BLaER1 (cell line): ENCODE data around the gene GFAP.

Experiments used
- H3K27ac ChIP-seq: shearing (Covaris generic); formaldehyde crosslinking; 2 replicates; pipeline ENCODE4 v1.8.1; 2022
- H3K27me3 ChIP-seq: shearing (Covaris generic); formaldehyde crosslinking; 2 replicates; pipeline ENCODE4 v1.8.1; 2022
- H3K36me3 ChIP-seq: shearing (Covaris generic); formaldehyde crosslinking; 2 replicates; pipeline ENCODE4 v1.8.1; 2022
- H3K4me1 ChIP-seq: shearing (Covaris generic); formaldehyde crosslinking; 2 replicates; pipeline ENCODE4 v1.8.1; 2022
- H3K4me2 ChIP-seq: shearing (Covaris generic); formaldehyde crosslinking; 2 replicates; pipeline ENCODE4 v1.8.1; 2022
- H3K4me3 ChIP-seq: shearing (Covaris generic); formaldehyde crosslinking; 2 replicates; pipeline ENCODE4 v1.8.1; 2022
- H3K9ac ChIP-seq: shearing (Covaris generic); formaldehyde crosslinking; 2 replicates; pipeline ENCODE4 v1.8.1; 2022
- H3K9me3 ChIP-seq: shearing (Covaris generic); formaldehyde crosslinking; 2 replicates; pipeline ENCODE4 v1.8.1; 2022
- H4K20me1 ChIP-seq: shearing (Covaris generic); formaldehyde crosslinking; 2 replicates; pipeline ENCODE4 v1.8.1; 2022
- Cebpa-rat ChIP-seq: shearing (Covaris generic); IDR thresholded peaks from 2 replicates; pipeline ENCODE4 v1.8.1; 2022

Gene GFAP

DNA sequence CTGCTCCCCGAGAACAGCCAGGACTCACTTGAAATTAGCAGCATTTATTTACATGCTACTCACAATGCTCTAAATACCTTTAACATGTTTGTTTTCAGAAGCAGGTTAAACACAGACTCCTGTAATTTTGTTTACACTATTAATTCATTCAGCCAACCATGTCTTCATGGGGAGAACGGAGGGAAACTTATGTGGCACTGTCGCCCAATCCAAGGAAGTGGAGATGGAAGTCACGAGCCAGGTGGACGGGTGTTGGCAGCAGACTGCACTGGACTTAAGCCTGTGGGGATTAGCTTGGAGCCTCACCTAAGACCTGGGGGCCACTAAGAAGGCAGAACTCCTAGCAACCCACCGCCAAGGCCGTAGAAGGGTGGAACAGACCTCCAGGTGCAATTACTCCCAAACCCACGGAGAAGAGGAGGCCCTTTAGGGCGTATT lies 8.8 kb upstream of the GFAP start:
- Histone ChIP-seq H3K4me2 (no peak overlapping the region), H3K9me3 (no peaks in the 10 kb centered on the region), H3K9ac (no peak overlapping the region), H3K27ac (no peak overlapping the region), H3K4me3 (no peak overlapping the region), H3K36me3 (peaks cover 49% of the 10 kb centered on the region), H4K20me1 (peaks cover 19% of the 10 kb centered on the region; the same call in 1 of the 2 replicates), H3K27me3 (no peaks in the 10 kb centered on the region), H3K4me1 (peaks cover 36% of the 10 kb centered on the region)
- TF ChIP-seq Cebpa-rat: no peak

- no peak for TF ChIP-seq Cebpa-rat
- no peaks in the 10 kb centered on the region for H3K9me3 ChIP-seq
- peaks cover 37% of the 10 kb centered on the region for H3K36me3 ChIP-seq
- H3K27ac ChIP-seq: no peak overlapping the region
- no peaks in the 10 kb centered on the region for H3K27me3 ChIP-seq
- H4K20me1 ChIP-seq: peaks cover 7% of the 10 kb centered on the region; the same call in 1 of the 2 replicates
- H3K4me3 ChIP-seq: no peak overlapping the region
- no peak overlapping the region for H3K4me2 ChIP-seq
- peaks cover 36% of the 10 kb centered on the region for H3K4me1 ChIP-seq
- H3K9ac ChIP-seq: no peak overlapping the region
Measured at GRCh38 chr17:44922746-44923470, 7.6 kb upstream of the GFAP start.

GRCh38 chr17:44922136-44922535 lies 6.8 kb upstream of the GFAP start:
- TF ChIP-seq Cebpa-rat: no peak
- no peaks in the 10 kb centered on the region for H3K27me3 ChIP-seq
- no peak overlapping the region for H3K27ac ChIP-seq
- peak overlapping the region; percentile 72 for H3K4me2 ChIP-seq
- no peaks in the 10 kb centered on the region for H4K20me1 ChIP-seq
- no peaks in the 10 kb centered on the region for H3K9me3 ChIP-seq
- H3K4me1 ChIP-seq: peaks cover 35% of the 10 kb centered on the region
- no peak overlapping the region for H3K4me3 ChIP-seq
- peaks cover 29% of the 10 kb centered on the region for H3K36me3 ChIP-seq
- no peak overlapping the region for H3K9ac ChIP-seq

- Histone ChIP-seq H3K36me3 (peaks cover 21% of the 10 kb centered on the region), H3K4me3 (peak overlapping the region; percentile 6; the same call in 1 of the 2 replicates), H3K4me2 (peak overlapping the region; percentile 72), H3K27me3 (no peaks in the 10 kb centered on the region), H3K27ac (peak overlapping the region; percentile 26; the same call in 1 of the 2 replicates), H4K20me1 (no peaks in the 10 kb centered on the region), H3K4me1 (peaks cover 32% of the 10 kb centered on the region), H3K9me3 (no peaks in the 10 kb centered on the region), H3K9ac (no peak overlapping the region)
- no peak for TF ChIP-seq Cebpa-rat
Measured at GRCh38 chr17:44921122-44921882, 6.0 kb upstream of the GFAP start.

DNA sequence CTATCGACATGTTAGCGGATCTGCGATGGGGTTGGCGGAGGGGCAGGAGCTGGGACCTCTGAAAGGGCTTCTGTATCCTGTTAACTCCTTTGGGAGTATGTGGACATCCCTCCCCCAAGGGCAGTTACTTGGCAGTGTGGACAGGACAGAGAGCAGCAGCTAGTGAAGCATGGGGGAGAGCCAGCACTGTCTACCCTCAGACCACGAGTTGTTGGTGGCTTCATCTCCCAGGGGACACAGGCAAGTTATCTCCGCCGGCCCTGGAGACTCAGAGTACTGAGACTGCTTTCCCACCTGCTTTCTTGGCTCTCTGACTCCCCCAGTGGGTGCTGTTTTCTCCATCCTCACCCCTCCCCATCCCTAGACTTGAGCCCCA lies 5.3 kb upstream of the GFAP start:
- H3K4me3 ChIP-seq: peak overlapping the region; percentile 6; the same call in 1 of the 2 replicates
- H4K20me1 ChIP-seq: no peaks in the 10 kb centered on the region
- H3K4me1 ChIP-seq: peaks cover 32% of the 10 kb centered on the region
- H3K4me2 ChIP-seq: peak overlapping the region; percentile 72
- H3K27me3 ChIP-seq: no peaks in the 10 kb centered on the region
- no peaks in the 10 kb centered on the region for H3K9me3 ChIP-seq
- H3K27ac ChIP-seq: 0 out of 2 replicates have a peak overlapping the region, but pooled peaks have one; percentile 26
- H3K9ac ChIP-seq: no peak overlapping the region
- peaks cover 13% of the 10 kb centered on the region for H3K36me3 ChIP-seq
- TF ChIP-seq Cebpa-rat: no peak

DNA sequence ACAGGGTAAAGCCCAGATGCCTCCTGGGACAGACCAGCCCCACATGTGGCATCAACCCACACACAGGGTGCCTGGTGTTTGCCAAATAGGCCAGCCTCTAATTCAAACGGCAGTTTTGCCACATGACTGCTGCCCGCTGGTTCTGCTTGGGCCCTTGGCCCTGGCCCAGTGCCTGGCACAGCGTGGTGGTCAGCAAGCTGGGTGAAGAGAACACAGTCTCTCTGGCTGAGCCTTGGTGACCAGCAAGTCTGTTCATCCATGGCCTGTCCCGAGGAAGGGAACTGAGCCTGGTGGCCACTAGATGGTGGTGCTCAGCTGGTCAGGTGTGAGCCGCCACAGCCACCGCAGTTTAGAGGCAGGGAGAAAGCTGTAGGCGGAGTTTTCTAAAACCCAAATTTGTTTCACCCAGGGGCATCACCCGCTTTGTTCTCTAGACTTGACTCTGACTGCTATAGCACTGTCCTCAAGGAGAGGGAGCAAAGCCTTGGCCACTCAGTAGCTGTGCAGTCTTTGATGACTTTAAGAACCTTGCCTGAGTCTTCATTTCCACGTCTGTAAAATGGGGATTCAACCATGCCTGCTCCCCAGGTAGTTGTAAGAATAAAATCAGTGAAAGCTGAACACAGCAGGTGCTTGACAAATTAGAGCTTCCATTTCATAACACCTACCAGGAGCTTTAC lies 4.7 kb upstream of the GFAP start:
- Histone ChIP-seq H3K9me3 (no peaks in the 10 kb centered on the region), H3K27me3 (peaks cover 4% of the 10 kb centered on the region; the same call in 1 of the 2 replicates), H3K36me3 (peaks cover 8% of the 10 kb centered on the region), H4K20me1 (no peaks in the 10 kb centered on the region), H3K4me2 (peak overlapping the region; percentile 72), H3K4me3 (peak overlapping the region; percentile 6; the same call in 1 of the 2 replicates), H3K27ac (no peak overlapping the region; the same call in 1 of the 2 replicates), H3K4me1 (peaks cover 32% of the 10 kb centered on the region), H3K9ac (peak overlapping the region; percentile 9; the same call in 1 of the 2 replicates)
- TF ChIP-seq Cebpa-rat: no peak

DNA sequence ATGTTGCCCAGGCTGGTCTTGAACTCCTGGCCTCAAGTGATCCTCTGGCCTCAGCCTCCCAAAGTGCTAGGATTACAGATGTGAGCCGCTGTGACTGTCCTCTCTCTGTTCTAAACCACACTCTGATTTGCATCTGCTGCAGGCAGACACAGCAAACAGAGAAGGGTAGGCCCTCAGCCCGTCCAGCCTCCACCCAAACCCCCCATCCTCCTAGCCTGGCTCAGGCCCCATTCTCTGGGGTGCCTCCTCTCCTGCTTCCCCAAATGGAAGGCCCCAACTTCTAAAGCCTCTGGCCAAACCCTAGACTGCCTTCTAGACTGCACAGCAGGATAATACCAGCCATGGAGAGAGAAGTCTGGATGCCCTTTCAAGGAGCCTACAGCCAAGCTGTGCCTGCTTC lies 4.1 kb upstream of the GFAP start:
- H3K9me3 ChIP-seq: no peaks in the 10 kb centered on the region
- H3K9ac ChIP-seq: peak overlapping the region; percentile 9; the same call in 1 of the 2 replicates
- no peak overlapping the region for H3K4me3 ChIP-seq
- H4K20me1 ChIP-seq: no peaks in the 10 kb centered on the region
- peaks cover 36% of the 10 kb centered on the region for H3K4me1 ChIP-seq
- no peak for TF ChIP-seq Cebpa-rat
- peaks cover 4% of the 10 kb centered on the region; the same call in 1 of the 2 replicates for H3K36me3 ChIP-seq
- peaks cover 10% of the 10 kb centered on the region; the same call in 1 of the 2 replicates for H3K27me3 ChIP-seq
- H3K4me2 ChIP-seq: peak overlapping the region; percentile 72
- H3K27ac ChIP-seq: no peak overlapping the region; the same call in 1 of the 2 replicates

- H3K4me2 ChIP-seq: no peak overlapping the region
- H3K27ac ChIP-seq: no peak overlapping the region
- H3K4me3 ChIP-seq: no peak overlapping the region
- no peaks in the 10 kb centered on the region for H3K9me3 ChIP-seq
- H3K27me3 ChIP-seq: peaks cover 21% of the 10 kb centered on the region
- 0 out of 2 replicates have a peak overlapping the region, but pooled peaks have one; percentile 41 for H3K9ac ChIP-seq
- no peak for TF ChIP-seq Cebpa-rat
- H3K4me1 ChIP-seq: peaks cover 43% of the 10 kb centered on the region
- H4K20me1 ChIP-seq: no peaks in the 10 kb centered on the region
- H3K36me3 ChIP-seq: no peaks in the 10 kb centered on the region
Measured at GRCh38 chr17:44918006-44918405, 2.7 kb upstream of the GFAP start.

DNA sequence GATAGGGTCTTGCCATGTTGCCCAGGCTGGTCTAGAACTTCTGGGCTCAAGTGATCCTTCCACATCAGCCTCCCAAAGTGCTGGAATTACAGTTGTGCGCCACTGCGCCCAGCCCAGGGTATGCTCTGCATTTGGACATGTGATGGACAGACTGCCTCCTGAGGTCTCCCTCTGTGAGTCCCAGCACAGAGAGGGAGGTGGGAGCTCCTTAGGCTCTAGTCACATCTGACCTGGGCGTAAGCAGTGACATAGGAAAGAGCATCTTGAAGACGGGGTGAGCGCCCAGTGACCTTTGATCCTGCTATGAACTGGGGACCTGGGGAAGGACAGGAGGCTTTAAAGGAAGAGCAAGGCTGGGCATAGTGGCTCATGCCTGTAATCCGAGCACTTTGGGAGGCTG lies 2.2 kb upstream of the GFAP start:
- TF ChIP-seq Cebpa-rat: no peak
- no peak overlapping the region for H3K4me3 ChIP-seq
- H3K9ac ChIP-seq: no peak overlapping the region
- peaks cover 27% of the 10 kb centered on the region for H3K27me3 ChIP-seq
- H3K36me3 ChIP-seq: no peaks in the 10 kb centered on the region
- no peak overlapping the region for H3K27ac ChIP-seq
- no peaks in the 10 kb centered on the region for H3K9me3 ChIP-seq
- H4K20me1 ChIP-seq: no peaks in the 10 kb centered on the region
- peaks cover 43% of the 10 kb centered on the region for H3K4me1 ChIP-seq
- H3K4me2 ChIP-seq: no peak overlapping the region
